RPMI8226 (cell line): ENCODE results near the gene TPX2.

Experiments
- DNase-seq: peaks from one replicate; pipeline ENCODE4 v3.0.0-alpha.2; 2015

Gene TPX2

GRCh38 chr20:31707258-31707615, 31.9 kb upstream of the TPX2 start:
- DNase-seq = no peak

GRCh38 chr20:31707994-31708735, 30.9 kb upstream of the TPX2 start:
- peak; percentile 97 for DNase-seq

- peak; percentile 93 for DNase-seq
These were observed 30.2 kb upstream of the TPX2 start for GRCh38 chr20:31708736-31709534.

- no peak for DNase-seq
These were observed 29.2 kb upstream of the TPX2 start for GRCh38 chr20:31709939-31710338.

- peak; percentile 90 for DNase-seq
These were observed 28.5 kb upstream of the TPX2 start for GRCh38 chr20:31710423-31711108.

- no peak for DNase-seq
These were observed 27.6 kb upstream of the TPX2 start for GRCh38 chr20:31711179-31712111.

GRCh38 chr20:31712112-31712553, 27.0 kb upstream of the TPX2 start:
- DNase-seq = peak; percentile 90

GRCh38 chr20:31712564-31713311, 26.4 kb upstream of the TPX2 start:
- no peak for DNase-seq

GRCh38 chr20:31713312-31714273, 25.5 kb upstream of the TPX2 start:
- DNase-seq = peak; percentile 28

GRCh38 chr20:31715766-31716165, 23.3 kb upstream of the TPX2 start:
- DNase-seq = no peak

- DNase-seq = no peak
These were observed 22.7 kb upstream of the TPX2 start for GRCh38 chr20:31716351-31716750.

- no peak for DNase-seq
These were observed 22.1 kb upstream of the TPX2 start for GRCh38 chr20:31716818-31717477.

- peak; percentile 29 for DNase-seq
These were observed 21.4 kb upstream of the TPX2 start for GRCh38 chr20:31717478-31718201.

GRCh38 chr20:31718952-31719643, 20.0 kb upstream of the TPX2 start:
- peak; percentile 32 for DNase-seq

GRCh38 chr20:31719644-31720485, 19.2 kb upstream of the TPX2 start:
- DNase-seq = no peak

GRCh38 chr20:31720486-31721407, 18.3 kb upstream of the TPX2 start:
- DNase-seq = peak; percentile 51
